K562 (cell line): ENCODE data around the gene NEU3. TPM values are rescaled to one million over a fixed set of nuclear protein-coding genes. Genes with fewer than 3 reads are reported as not detected.

Experiments used
- BRCA1 ChIP-seq, 2 experiments: fragments of 450-650 bp in 1 of 2; sonication (generic) in 1 of 2; formaldehyde crosslinking in 1 of 2; IDR thresholded peaks; 2 replicates each; pipeline versions ENCODE4 v1.5.0 to v1.6.1; 2017 to 2020; ENCODE audit warnings: mild to moderate bottlenecking in 1 of 2, missing genetic modification reagents in 1 of 2
- BRD9 ChIP-seq: fragments of 450-650 bp; IDR thresholded peaks from 2 replicates; pipeline ENCODE4 v1.6.1; 2018; ENCODE audit warnings: low read depth; ENCODE audit not compliant: partially characterized antibody
- DDX20 ChIP-seq: fragments of 450-650 bp; IDR thresholded peaks from 2 replicates; pipeline ENCODE4 v1.6.1; 2016; ENCODE audit warnings: missing genetic modification characterization, low read depth, mild to moderate bottlenecking, missing compliant biosample characterization, moderate library complexity
- DLX4 ChIP-seq: fragments of 250-450 bp; sonication (Bioruptor Pico); IDR thresholded peaks from 2 replicates; pipeline ENCODE4 v1.6.1; 2021; ENCODE audit warnings: mild to moderate bottlenecking
- E2F3 ChIP-seq: fragments of 250-450 bp; sonication (Bioruptor Pico); IDR thresholded peaks from 2 replicates; pipeline ENCODE4 v1.4.0; 2020; ENCODE audit warnings: mild to moderate bottlenecking
- E2F4 ChIP-seq: sonication (generic); formaldehyde crosslinking; IDR thresholded peaks from 2 replicates; pipeline ENCODE4 v1.8.0; 2022; ENCODE audit warnings: mild to moderate bottlenecking, low read depth, missing genetic modification reagents
- EGR1 ChIP-seq: fragments of 450-650 bp; conservative IDR thresholded peaks from 2 replicates; pipeline ENCODE4 v1.6.1; 2017; ENCODE audit warnings: mild to moderate bottlenecking
- EHMT2 ChIP-seq: fragments of 450-650 bp; IDR thresholded peaks from 2 replicates; pipeline ENCODE4 v1.6.1; 2018; ENCODE audit warnings: antibody characterized with exemption
- ESRRA ChIP-seq: fragments of 450-650 bp; IDR thresholded peaks from 2 replicates; pipeline ENCODE4 v1.6.1; 2014; ENCODE audit warnings: low read depth, mild to moderate bottlenecking, moderate library complexity, borderline replicate concordance
- ETS1 ChIP-seq: conservative IDR thresholded peaks from 2 replicates; pipeline ENCODE4 v1.6.1; 2011; ENCODE audit warnings: low read depth, mild to moderate bottlenecking, low read length; ENCODE audit not compliant: control insufficient read depth
- EWSR1 ChIP-seq: fragments of 450-650 bp; IDR thresholded peaks from 2 replicates; pipeline ENCODE4 v1.6.1; 2018; ENCODE audit warnings: borderline replicate concordance, mild to moderate bottlenecking, low read depth, moderate library complexity; ENCODE audit not compliant: partially characterized antibody
- IRF2 ChIP-seq: sonication (generic); formaldehyde crosslinking; IDR thresholded peaks from 2 replicates; pipeline ENCODE4 v1.8.1; 2022; ENCODE audit warnings: mild to moderate bottlenecking, missing genetic modification reagents
- KAT7 ChIP-seq: sonication (generic); formaldehyde crosslinking; IDR thresholded peaks from 2 replicates; pipeline ENCODE4 v1.8.0; 2022; ENCODE audit warnings: missing genetic modification reagents, mild to moderate bottlenecking, borderline replicate concordance
- MBD1 ChIP-seq: fragments of 250-450 bp; sonication (Bioruptor Pico); IDR thresholded peaks from 2 replicates; pipeline ENCODE4 v1.8.0; 2022; ENCODE audit warnings: inconsistent platforms
- NFE2L1 ChIP-seq: fragments of 450-650 bp; IDR thresholded peaks from 2 replicates; pipeline ENCODE4 v1.6.1; 2016; ENCODE audit warnings: missing genetic modification characterization, low read depth, mild to moderate bottlenecking, missing compliant biosample characterization, moderate library complexity, borderline replicate concordance
- TAF1 ChIP-seq: IDR thresholded peaks from 2 replicates; pipeline ENCODE4 v1.6.1; 2011; ENCODE audit warnings: mild to moderate bottlenecking, low read length, moderate library complexity; ENCODE audit not compliant: insufficient read depth, control insufficient read depth, severe bottlenecking; ENCODE audit errors: extremely low read depth
- TCF15 ChIP-seq: fragments of 250-450 bp; sonication (Bioruptor Pico); IDR thresholded peaks from 2 replicates; pipeline ENCODE4 v1.8.0; 2022; ENCODE audit warnings: moderate library complexity, mild to moderate bottlenecking, inconsistent platforms
- ZBTB26 ChIP-seq: fragments of 450-650 bp; formaldehyde crosslinking; IDR thresholded peaks from 2 replicates; pipeline ENCODE4 v1.4.0; 2022; ENCODE audit warnings: missing genetic modification characterization
- ZC3H4 ChIP-seq: sonication (generic); formaldehyde crosslinking; IDR thresholded peaks from 2 replicates; pipeline ENCODE4 v1.9.0; 2021; ENCODE audit warnings: missing genetic modification reagents, borderline replicate concordance
- ZNF280B ChIP-seq: fragments of 250-450 bp; sonication (Bioruptor Pico); IDR thresholded peaks from 2 replicates; pipeline ENCODE4 v1.5.1; 2021; ENCODE audit warnings: mild to moderate bottlenecking
- polyA plus RNA-seq, 8 experiments: library from polyadenylated mRNA; depleted of rRNA in 4 of 8; stranded (reverse) in 5 of 8; unstranded in 3 of 8; fragments of >200 nt; fragmentation: Nextera tagmentation in 2 of 8; fragmentation: Illumina TruSeq in 1 of 8; extraction: Ambion mirVana in 2 of 8; extraction: Trizol in 1 of 8; gene quantifications; 2 replicates each; pipeline versions ENCODE4 v1.2.1 to v1.2.3, GENCODE V29; 2011 to 2014; ENCODE audit warnings: inconsistent platforms in 1 of 8, missing spikeins in 1 of 8
- total RNA-seq, 7 experiments: library from RNA; depleted of rRNA in 6 of 7; stranded (reverse); fragments of >200 nt in 6 of 7; fragmentation: Illumina TruSeq in 2 of 7; extraction: Trizol in 2 of 7; gene quantifications; 2 replicates each; pipeline versions ENCODE4 v1.2.1 to v1.2.3, GENCODE V29; 2011 to 2021; ENCODE audit warnings: low replicate concordance in 1 of 7

The NEU3 gene
- total and polyA plus RNA-seq, 9 of the 15 experiments (the other 6 are each of a cell fraction or from before 2014, with no cell fraction given): 6.2 to 41.3 (median 31.1) TPM

GRCh38 chr11:75013051-75013450 is 24.3 kb downstream of the NEU3 start (continued):
- TF ChIP-seq ZC3H4 (CRISPR knock-in tag): no peak
- TF ChIP-seq ESRRA: 0 out of 2 replicates have a peak, but pooled peaks have one; percentile 22
- no peak for TF ChIP-seq BRD9
- no peak for TF ChIP-seq E2F4 (CRISPR knock-in tag)
- TF ChIP-seq DLX4: no peak
- no peak for TF ChIP-seq IRF2 (CRISPR knock-in tag)
- no peak for TF ChIP-seq NFE2L1 (tag)
- TF ChIP-seq DDX20 (tag): no peak
- no peak for TF ChIP-seq KAT7 (CRISPR knock-in tag)
- TF ChIP-seq E2F3 (CRISPR knock-in tag): no peak
- TF ChIP-seq EWSR1: no peak
- no peak for TF ChIP-seq ZNF280B (CRISPR knock-in tag)
- no peak for TF ChIP-seq ZBTB26 (CRISPR knock-in tag)
- TF ChIP-seq TAF1: no peak
- no peak for TF ChIP-seq BRCA1 (IDR thresholded peaks at IDR 0.05)
- TF ChIP-seq BRCA1 (CRISPR knock-in tag; IDR thresholded peaks at IDR 0.05): no peak
- TF ChIP-seq MBD1 (CRISPR knock-in tag): no peak
- TF ChIP-seq EGR1: peak; percentile 37
- TF ChIP-seq ETS1: no peak
- peak; percentile 70; the same call in 1 of the 2 replicates for TF ChIP-seq EHMT2
- no peak for TF ChIP-seq TCF15 (CRISPR knock-in tag)
